GM21526 (cell line): ENCODE results near the gene FAM162B.
"Not testable (repeated sequence)": the region's sequence is repeated elsewhere in the genome, so short reads cannot be mapped to it uniquely, and the experiment has no call there.

Experiments
- ATAC-seq: cut with Tn5 transposase; IDR thresholded peaks from one replicate; pipeline ENCODE4 v1.9.1; 2021; ENCODE audit warnings: moderate library complexity; ENCODE audit not compliant: unreplicated experiment, low FRiP score

Gene FAM162B

DNA sequence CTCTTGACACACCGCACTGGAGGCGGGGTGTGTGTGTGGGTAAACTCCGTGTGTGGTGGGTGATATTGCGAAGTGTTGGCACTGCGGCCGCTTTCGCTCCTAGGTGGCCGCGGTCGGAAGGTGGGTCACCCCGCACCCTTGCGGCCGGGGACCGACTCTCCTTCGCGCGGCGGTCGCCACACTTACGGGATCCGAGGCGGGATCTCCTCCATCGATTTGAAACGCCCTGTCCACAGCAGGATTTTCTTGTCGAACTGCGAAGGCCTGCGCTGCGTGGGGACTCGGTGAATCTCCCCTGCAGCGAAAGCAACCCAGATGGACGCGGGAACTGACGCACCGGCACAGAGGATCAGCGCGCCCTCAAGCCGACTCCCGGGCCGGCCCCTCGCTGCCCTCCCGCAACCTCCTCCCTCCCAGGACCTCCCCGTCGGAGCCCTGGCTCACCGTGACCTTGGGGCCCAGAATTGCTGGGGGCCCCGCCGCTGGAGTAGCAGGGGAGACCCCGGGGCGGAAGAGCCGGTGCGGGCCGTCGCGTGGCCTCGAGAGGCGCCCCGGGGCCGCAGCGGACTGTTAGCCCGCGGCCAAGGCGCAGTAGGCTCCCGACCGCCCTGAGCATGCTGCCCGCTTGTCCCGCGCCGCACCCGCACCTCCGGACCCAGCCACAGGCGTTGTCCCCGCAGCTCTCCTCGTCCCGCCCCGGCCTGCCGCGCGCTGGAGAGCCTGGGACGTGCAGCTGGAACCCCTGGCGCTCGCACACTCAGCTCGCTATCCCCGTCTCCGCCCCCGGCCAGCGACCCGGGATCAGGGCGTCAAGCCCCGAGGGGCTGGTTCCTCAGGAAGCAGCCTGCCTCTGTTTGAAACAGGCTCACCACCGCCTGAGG is at the start of gene FAM162B:
TSS of gene FAM162B (minus strand) at position 759 of the 881 bp plus-strand sequence. CDS start at position 616, 143 bp downstream.
- ATAC-seq = no peak

DNA sequence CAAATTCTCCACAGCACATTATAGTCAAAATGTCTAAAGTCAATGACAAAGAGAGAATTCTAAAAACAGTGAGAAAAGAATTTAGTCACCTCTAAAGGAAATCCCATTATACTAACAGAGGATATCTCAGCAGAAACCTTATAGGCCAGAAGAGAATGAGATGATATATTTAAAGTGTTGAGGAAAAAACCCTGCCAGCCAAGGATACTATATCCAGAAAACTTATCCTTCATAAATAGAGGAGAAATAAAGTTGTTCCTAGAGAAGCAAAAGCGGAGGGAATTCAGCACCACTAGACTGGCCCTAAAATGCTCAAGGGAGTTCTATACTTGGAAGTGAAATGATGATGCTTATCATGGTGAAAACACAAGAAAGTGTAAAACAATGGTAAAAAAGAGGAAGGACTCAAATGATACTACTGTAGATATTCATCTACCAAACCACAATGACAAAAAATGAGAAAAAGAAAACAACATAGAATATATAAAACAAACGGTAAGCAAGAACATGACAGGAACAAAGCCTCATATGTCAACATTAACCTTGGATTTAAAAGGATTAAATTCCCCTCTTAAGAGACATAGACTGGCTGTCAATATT is 46.6 kb upstream of the FAM162B start:
- ATAC-seq = no peak

DNA sequence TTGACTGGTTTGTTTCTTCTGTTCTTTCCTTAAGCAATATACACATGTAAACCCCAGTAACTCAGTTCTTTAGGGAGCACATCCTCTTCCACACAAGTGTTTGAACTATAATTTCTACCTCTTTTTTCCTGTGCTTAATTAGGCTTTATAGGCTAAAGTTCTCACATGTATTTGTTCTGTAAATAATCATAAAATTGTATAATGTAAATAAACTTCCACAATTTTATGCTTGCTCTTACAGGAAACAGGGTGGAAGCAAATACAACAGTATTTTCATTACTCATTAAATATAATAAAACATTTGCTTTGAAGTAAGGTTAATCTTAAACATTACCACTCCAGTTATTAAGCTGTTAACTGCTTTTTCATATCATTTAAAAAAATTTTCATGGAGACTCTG is 36.5 kb upstream of the FAM162B start:
- no peak for ATAC-seq

DNA sequence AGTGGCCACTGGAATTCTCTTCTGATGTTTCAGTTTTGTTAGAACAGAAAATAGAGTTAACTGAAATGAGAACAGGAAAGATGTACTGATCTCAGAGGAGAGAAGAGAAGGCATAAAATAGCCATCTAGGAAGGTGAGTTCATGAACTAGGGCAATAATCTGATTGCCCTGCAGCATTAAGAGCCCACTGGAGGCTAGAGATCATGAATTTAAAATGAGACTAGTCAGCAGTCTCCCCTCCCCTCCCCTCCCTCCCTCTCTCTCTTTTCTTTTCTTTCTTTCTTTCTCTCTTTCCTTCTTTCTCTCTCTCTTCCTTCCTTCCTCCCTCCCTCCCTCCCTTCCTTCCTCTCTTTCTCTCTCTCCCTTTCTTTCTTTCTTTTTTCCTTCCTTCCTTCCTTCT is 34.4 kb upstream of the FAM162B start:
- ATAC-seq = no peak

DNA sequence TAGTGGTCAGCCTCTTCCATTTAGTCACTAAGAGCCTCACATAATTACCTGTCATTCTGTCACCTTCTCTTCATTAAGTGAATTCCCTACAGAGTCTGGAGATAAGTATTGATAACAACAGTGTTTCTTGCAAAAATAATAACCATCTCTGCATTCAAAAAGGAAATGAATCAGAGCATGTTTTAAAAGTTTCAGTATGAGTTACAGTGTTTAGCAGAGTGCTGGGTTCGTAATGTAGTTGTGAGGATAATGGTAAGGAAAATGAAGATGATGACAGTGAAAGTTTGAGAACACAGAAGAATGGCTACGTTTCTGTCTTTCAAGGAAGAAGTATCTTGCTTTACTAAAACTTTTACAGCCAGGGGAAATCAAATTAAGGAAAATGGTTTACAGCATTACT is 32.1 kb upstream of the FAM162B start:
- no peak for ATAC-seq

DNA sequence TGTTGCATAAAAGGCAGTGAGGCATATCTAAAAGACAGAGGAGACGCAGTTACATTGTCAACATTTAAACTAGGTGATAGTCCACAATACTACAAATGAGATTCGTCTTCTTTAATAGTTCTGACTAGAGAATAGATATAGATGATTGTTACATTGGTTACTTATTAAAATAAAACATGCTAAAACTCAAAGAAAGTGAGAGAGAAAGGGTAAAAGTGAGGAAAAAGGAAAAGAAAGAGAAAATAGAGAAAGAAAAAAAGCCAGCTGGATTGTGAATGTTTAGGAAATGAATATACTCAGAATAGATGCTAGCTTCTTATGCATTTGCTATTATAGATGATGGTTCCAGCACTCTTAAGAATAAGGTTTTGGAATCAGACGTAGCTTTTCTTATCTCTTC is 27.7 kb upstream of the FAM162B start:
- ATAC-seq = no peak

DNA sequence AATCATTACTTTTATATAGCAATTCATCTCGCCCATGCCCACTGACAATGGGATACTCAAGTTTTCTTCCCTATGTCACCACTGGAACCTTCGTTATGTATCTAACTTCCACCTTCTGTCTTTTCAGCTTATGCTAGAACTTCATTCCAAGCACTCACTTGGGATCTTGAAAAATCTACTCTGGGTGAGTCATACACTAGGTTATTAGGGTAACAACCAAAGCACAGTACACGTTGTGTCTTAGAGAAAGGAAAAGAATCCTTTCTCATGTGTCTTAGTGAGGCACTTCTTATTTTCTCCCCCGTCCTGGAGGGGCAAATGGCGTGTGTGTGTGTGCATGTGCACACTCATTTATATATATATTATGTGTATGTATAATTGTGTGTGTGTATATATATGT is 18.3 kb upstream of the FAM162B start:
- no peak for ATAC-seq

DNA sequence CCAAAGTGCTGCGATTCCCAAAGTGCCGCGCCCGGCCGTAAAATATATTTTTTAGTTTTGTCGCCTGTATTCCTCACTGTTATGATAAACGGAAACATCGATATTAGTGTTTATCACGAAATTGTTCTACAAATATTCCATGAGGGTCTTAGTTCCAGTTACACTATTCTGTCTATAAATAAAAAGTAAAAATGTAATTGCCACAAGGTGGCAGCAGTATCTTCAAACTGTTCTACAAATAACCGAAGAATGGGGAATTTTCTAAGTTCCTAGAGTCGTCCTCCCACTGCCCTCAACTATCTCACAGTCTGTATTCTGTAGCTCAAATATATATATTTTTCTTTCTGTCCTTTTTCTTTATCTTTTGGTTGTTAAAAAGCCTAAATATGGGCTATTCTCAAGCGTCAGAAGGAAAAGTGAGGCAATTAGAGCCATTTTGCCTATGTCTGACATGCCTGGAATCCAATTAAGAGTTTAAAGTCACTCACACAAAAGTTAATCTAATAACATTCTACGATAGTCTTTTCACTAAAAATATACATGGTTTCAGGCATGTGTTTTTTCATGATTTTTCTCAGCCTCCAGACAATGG is 14.2 kb upstream of the FAM162B start:
- no peak for ATAC-seq

DNA sequence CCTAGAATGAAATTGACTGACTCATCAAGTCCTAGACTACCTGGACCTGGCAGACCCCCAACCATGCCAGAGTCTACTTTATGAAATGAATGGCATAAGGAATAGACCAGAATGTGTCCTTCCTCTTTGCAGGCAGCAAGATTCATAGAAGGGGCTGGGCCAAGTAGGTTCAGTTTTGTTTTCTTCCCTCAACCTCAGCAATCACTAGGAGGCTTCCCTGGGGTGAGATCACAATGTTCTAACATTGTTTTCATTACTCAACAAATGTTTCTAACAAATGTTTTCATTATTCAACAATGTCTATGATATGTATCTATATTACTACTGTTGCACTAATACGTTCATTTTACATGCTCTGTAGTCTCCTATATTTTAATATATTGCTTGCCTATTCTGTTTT is 8.4 kb upstream of the FAM162B start:
- ATAC-seq = no peak

DNA sequence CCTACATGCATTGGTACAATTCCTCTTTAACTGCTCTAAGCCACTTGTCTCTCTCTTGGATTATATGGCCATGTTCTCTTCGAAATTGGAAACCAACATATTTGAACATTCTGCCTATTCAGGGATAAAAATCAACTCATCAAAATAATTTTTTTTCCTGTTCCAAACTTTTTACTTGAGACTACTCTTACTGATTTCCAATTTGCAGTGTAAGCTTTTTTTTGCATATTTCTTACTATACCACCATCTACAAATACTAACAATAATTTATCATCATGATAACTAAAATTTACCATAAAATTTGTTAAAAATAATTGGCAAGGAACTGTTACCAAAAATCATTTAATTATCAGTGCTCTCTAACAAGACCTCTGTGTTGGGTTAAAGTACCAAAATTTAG is 6.9 kb upstream of the FAM162B start:
- ATAC-seq = no peak

DNA sequence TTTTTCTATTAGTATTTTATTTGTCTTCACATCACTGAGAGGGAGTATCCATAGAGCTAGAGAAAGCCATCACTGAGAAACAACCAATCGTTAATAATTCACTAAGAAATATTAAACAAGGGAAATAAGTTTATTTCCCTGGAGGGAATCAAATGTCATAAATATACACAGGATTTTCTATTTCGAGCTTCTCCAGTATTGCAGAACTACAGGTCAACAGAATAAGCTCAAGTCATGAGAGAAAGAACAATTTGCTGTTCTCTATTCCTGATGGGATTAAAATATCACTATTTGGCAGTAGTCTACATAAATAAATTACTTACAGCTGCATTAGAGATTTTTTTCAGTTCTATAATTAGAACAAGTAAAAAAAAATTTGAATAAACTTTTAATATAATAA is 2.2 kb upstream of the FAM162B start:
- no peak for ATAC-seq

DNA sequence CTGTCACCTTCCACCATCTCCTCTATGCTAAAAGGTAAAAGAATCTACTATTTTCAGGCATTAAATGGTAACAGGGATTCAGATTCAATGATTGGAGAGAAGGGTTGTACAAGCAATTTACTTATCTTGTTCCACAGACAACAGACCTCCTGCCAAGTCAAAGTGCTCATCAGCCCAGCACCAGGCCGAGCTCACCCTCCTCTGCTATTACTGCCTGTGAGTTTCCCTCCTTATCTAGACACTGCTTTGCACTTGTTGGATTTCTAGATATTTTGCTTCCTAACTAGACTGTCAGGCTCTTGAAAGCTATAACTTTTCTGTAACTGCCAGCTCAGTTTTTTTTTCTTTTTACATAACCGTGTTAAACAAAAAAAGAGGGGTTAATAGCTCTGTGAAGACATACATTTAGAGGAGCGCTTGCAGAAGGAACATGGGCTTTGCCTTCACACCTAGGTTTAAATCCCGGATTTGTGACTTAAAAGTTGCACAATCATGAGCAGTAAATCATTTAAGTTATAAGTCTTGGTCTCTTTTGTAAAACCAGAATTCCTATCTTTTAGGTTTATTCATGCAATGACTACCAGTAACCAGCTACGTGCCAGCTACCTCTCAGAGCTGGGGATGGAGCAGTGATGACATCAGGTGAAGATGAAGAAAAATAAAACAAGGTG is 1.1 kb upstream of the FAM162B start:
- ATAC-seq = no peak

DNA sequence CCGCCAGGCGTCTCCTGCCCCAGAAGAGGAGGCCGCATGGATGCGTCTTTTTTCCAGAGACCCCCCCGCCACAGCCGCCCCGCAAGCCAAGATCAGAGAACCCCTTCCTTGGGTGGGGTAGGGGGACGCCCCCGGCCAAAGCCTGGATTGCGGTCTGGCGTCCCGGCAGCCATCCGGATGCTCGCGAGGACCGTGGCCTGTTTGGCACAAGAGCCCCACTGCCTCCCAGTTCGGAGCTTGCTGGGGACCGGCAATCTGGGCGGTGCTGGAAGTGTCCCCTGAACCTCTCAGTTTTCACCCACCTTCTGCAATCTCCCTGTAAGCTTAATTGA is 924 bp downstream of the FAM162B start:
- no peak for ATAC-seq

DNA sequence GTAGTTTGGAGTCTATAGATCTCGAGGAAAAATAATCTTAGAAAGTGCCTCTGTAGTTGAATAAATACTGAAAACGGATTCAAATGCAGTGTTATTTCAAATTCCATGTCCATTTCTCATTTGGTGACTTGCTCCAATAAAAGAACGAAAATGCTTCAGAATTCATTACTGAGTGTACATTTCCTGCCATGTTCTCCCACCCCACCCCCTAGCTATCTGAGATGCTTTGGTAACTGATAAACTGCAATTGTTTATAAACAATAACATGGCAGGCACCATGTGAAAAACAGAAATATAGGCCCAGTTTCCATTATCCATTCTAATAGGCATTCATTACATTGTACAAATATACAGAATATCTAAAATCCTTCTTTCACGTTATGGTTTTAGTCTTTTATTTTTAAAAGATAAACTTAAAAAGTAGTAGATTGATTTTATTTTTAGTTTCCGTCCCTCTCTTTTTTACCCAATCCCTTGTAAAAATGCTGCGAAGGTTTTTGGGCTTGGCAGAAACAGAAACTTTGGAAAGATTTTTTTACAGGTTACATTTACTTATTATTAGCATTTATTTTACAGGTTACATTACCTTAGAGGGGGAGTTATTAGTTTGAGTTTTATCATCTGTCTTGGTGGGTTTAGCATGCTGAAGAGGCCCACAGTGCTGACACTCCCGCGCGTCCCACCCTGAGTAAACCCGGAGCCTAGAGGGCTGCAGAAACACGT is 1.5 kb downstream of the FAM162B start:
- ATAC-seq = no peak

DNA sequence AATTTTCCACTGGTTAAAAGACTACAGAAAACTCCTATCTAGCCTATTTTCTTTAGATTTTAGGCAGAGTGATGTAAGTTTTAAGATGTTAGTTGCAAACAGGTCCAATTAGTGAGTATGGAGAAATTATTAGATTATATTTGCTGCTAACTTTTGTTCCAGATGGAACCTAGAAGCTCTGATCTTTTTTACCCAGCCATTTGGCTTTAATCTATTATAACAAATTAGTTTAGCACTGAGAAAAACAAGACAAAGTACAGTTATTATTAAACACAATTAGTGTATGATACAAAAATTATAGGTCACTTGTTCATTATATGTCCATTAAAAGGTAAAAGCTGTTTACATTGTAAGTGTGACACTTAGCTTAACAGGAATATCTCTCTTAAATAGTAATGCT is 2.5 kb downstream of the FAM162B start:
- ATAC-seq = no peak

DNA sequence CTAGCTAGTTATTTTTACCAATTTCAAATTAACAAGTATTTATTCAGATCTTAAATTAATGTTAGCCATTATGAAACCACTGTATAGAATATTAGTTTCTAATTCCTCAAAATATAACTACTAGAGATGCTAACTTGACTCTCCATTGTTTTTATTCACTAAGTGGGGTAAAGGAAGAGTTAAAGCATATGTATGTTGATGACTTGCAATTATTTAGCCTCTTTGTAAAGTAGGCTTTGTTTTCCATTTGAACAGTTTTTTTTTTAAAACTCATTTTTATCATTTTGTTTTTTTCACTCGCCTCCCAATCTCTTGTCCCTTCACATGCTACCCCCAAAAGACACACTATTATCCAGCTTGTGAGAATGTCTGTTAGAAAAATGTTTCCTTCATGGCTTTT is 3.3 kb downstream of the FAM162B start:
- no peak for ATAC-seq

DNA sequence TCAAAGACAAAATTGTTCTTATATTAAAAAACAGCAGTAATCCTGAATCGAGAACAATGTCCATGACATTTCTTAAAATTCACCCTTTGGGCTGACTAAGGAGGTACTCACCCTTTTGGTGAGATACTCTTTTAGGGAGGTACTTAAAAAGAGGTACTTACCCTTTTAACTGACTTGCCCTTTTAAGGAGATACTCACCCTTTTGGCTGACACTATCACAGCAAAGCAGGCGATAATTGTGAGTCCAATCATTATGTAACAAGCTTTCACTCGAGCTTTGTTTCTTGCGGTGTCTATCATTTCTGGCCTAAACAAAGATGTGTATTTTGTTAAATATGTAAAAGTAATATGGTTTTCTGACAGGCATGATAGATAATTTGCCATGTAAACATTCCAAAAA is 3.7 kb downstream of the FAM162B start:
- no peak for ATAC-seq

DNA sequence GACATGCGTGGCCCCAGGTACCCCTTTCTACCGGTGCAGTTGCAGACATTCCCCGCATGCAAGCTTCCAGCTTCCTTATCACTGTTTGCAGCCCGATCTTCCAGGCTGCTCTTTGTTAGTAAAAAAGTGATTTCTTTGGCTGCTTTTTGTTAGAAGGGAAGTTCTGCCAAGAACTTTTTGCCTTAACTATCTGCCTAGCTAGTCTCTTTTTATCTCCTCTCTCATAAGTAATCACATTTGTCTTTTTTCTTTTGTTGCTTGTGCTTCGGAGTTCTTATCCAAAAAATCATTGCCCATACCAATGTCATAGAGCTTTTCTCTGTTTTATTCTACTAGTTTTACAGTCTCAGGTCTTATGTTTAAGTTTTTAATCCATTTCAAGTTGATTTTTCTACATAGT is 20.3 kb downstream of the FAM162B start:
- ATAC-seq = no peak

DNA sequence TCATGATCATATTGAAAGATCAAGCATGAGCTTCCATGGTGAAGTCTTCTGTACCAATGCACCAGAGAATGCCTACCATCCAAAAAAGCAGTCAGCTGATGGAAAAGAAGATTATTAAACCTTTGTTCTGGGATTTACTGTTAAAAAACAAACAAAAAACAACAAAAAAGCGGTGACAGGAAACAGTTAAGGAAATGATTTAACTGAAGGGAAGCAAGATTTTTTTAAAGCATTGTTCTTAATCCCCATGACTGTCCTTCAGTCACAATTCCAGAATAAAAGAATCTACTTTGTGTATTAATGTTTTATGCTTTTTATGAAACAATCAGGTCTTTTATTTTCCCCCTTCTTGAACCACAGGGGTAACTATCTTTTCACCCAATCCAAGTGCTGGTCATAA is 23.9 kb downstream of the FAM162B start:
- no peak for ATAC-seq

DNA sequence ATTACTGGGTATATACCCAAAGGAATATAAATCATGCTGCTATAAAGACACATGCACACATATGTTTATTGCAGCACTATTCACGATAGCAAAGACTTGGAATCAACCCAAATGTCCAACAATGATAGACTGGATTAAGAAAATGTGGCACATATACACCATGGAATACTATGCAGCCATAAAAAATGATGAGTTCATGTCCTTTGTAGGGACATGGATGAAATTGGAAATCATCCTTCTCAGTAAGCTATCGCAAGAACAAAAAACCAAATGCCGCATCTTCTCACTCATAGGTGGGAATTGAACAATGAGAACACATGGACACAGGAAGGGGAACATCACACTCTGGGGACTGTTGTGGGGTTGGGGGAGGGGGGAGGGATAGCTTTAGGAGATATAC is 25.0 kb downstream of the FAM162B start:
- ATAC-seq = not testable (repeated sequence)

DNA sequence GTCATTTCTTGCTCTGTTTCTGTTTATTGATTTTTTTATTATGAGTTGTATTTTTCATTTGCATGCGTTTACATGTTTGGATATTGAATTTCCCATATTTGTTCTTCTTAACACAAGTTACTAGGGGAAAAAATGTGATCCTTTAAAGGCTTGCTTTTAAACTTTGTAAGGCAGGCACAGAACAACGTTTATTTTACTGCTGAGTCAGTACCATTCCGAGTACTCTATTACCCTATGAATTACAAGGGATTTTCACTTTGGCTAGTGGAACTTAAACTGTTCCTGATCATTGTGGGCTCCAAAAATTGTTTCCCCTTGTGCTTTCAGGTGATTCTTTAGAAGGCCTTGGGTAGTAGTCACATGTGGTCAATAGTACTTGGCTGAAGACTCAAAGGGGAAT is 28.5 kb downstream of the FAM162B start:
- no peak for ATAC-seq
